Measurements from ENCODE around the gene LRRFIP1. TPM values are rescaled to one million over a fixed set of nuclear protein-coding genes. Genes with fewer than 3 reads are reported as not detected.

Gene LRRFIP1
- polyA plus RNA-seq, 1 of the 3 experiments (the other 2 are of a cell fraction) = 47.3 TPM

GRCh38 chr2:237815637-237816036, 188.2 kb downstream of the LRRFIP1 start:
- no peak overlapping the region for H3K9ac ChIP-seq
- DNase-seq = no peak
- H3K27ac ChIP-seq (ENCODE audit: low read depth in 2 of 2, low read length in 1 of 2) = no peak overlapping the region
- H3K36me3 ChIP-seq (replicated peaks in 1 of 2; ENCODE audit: control insufficient read depth in 1 of 2, insufficient read depth in 2 of 2, low read length in 1 of 2) = no peaks in the 10 kb centered on the region
- H3K79me2 ChIP-seq (ENCODE audit: insufficient read depth) = no peaks in the 10 kb centered on the region
- no peak overlapping the region for H3K4me2 ChIP-seq
- POLR2A ChIA-PET = no interaction called here
- no peaks in the 10 kb centered on the region for H3K9me3 ChIP-seq
- H3K27me3 ChIP-seq (ENCODE audit: insufficient read depth) = no peaks in the 10 kb centered on the region
- H3F3A ChIP-seq (replicated peaks; ENCODE audit: insufficient read depth) = peaks cover 17% of the 10 kb centered on the region
- no peak overlapping the region for H2AFZ ChIP-seq (ENCODE audit: low read depth)
- CTCF ChIA-PET = interaction anchor here (1.1 to 1.4 kb wide), 2 partner anchors 43 kb away, joined by 3 read pairs; no protein-coding TSS in a partner anchor
- H3K4me3 ChIP-seq (ENCODE audit: low read depth in 2 of 2, low read length in 1 of 2) = no peak overlapping the region
- 63% methylated on average over 1 of the region's 1 CpG for WGBS (ENCODE audit: low lambda C conversion rate)
- TF ChIP-seq, protein P1, sequence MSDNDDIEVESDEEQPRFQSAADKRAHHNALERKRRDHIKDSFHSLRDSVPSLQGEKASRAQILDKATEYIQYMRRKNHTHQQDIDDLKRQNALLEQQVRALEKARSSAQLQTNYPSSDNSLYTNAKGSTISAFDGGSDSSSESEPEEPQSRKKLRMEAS (IDR thresholded peaks at IDR 0.05; ENCODE audit: low read depth) = no peak
- TF ChIP-seq MEF2A (IDR thresholded peaks at IDR 0.05; ENCODE audit: borderline replicate concordance, low read depth) (no peak), TAF1 (IDR thresholded peaks at IDR 0.05; ENCODE audit: borderline replicate concordance, low read depth, low read length) (no peak), FOXM1 (IDR thresholded peaks at IDR 0.05; ENCODE audit: low read depth) (no peak), SMC3 (IDR thresholded peaks at IDR 0.05; ENCODE audit: low read depth, low read length) (no peak), EP300 (IDR thresholded peaks at IDR 0.05; ENCODE audit: borderline replicate concordance in 1 of 2, low read depth in 1 of 2, low read length in 1 of 2) (no peak), EZH2phosphoT487 (IDR thresholded peaks at IDR 0.05; ENCODE audit: borderline replicate concordance, low read depth) (no peak), ELF1 (IDR thresholded peaks at IDR 0.05) (no peak), YY1 (IDR thresholded peaks at IDR 0.05; ENCODE audit: low read depth) (no peak), USF2 (IDR thresholded peaks at IDR 0.05; ENCODE audit: borderline replicate concordance, low read depth, low read length) (no peak), SIN3A (IDR thresholded peaks at IDR 0.05; ENCODE audit: borderline replicate concordance, low read depth, low read length) (no peak)
- TF ChIP-seq, protein P2, sequence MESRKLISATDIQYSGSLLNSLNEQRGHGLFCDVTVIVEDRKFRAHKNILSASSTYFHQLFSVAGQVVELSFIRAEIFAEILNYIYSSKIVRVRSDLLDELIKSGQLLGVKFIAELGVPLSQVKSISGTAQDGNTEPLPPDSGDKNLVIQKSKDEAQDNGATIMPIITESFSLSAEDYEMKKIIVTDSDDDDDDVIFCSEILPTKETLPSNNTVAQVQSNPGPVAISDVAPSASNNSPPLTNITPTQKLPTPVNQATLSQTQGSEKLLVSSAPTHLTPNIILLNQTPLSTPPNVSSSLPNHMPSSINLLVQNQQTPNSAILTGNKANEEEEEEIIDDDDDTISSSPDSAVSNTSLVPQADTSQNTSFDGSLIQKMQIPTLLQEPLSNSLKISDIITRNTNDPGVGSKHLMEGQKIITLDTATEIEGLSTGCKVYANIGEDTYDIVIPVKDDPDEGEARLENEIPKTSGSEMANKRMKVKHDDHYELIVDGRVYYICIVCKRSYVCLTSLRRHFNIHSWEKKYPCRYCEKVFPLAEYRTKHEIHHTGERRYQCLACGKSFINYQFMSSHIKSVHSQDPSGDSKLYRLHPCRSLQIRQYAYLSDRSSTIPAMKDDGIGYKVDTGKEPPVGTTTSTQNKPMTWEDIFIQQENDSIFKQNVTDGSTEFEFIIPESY (IDR thresholded peaks at IDR 0.05; ENCODE audit: borderline replicate concordance, low read depth) = no peak
- TF ChIP-seq, protein P3, sequence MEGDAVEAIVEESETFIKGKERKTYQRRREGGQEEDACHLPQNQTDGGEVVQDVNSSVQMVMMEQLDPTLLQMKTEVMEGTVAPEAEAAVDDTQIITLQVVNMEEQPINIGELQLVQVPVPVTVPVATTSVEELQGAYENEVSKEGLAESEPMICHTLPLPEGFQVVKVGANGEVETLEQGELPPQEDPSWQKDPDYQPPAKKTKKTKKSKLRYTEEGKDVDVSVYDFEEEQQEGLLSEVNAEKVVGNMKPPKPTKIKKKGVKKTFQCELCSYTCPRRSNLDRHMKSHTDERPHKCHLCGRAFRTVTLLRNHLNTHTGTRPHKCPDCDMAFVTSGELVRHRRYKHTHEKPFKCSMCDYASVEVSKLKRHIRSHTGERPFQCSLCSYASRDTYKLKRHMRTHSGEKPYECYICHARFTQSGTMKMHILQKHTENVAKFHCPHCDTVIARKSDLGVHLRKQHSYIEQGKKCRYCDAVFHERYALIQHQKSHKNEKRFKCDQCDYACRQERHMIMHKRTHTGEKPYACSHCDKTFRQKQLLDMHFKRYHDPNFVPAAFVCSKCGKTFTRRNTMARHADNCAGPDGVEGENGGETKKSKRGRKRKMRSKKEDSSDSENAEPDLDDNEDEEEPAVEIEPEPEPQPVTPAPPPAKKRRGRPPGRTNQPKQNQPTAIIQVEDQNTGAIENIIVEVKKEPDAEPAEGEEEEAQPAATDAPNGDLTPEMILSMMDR (IDR thresholded peaks at IDR 0.05) = no peak
- no peaks in the 10 kb centered on the region for H4K20me1 ChIP-seq (ENCODE audit: insufficient read depth)
- peaks cover 10 to 15% of the 10 kb centered on the region in 2 experiments; a peak in 2 of 4 replicates for H3K4me1 ChIP-seq (ENCODE audit: control insufficient read depth in 1 of 2, insufficient read depth in 2 of 2, low read depth in 1 of 2, low read length in 1 of 2)
- no peaks in the 10 kb centered on the region for H3K9me2 ChIP-seq

All from SK-N-SH (cell line).